ENCODE results near the gene GALNT12.

Gene GALNT12

GRCh38 chr9:98781588-98782383 is 25.7 kb upstream of the GALNT12 start:
- DNase-seq (ENCODE audit: low spot score), result no peak

DNA sequence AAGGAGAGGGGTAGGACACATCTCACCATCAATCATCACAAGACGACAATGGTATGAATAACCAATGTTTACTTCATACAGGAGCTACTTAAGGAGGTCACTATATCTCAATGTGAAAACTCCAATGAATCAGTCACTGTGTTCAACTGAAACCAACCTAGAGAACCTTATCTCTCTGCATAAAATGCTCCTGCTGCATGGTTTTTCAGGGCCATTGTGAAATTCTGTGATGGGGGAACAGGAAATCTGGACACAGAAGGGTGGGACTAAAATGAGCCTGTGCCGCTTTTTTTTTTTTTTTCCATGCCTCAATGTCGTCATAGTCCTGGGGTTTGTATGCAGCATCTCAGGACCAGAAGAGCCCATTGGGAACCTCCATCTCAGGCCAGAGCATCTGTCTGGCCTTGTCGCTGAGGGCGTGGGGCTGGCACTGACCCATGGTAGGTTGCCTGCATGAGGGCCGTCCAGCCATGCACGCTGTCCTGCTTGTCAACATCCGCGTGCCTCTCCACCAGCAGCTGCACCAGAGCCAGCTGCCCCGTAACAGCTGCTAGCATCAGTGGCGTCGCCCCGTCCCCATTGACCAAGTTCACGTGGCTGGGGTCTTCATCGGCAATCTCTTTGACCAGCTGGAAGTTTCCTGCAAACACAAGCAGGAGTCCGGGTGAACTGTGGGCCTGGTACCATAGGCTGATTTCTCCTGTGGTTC is 23.8 kb upstream of the GALNT12 start:
- DNase-seq (ENCODE audit: low spot score), result no peak

DNA sequence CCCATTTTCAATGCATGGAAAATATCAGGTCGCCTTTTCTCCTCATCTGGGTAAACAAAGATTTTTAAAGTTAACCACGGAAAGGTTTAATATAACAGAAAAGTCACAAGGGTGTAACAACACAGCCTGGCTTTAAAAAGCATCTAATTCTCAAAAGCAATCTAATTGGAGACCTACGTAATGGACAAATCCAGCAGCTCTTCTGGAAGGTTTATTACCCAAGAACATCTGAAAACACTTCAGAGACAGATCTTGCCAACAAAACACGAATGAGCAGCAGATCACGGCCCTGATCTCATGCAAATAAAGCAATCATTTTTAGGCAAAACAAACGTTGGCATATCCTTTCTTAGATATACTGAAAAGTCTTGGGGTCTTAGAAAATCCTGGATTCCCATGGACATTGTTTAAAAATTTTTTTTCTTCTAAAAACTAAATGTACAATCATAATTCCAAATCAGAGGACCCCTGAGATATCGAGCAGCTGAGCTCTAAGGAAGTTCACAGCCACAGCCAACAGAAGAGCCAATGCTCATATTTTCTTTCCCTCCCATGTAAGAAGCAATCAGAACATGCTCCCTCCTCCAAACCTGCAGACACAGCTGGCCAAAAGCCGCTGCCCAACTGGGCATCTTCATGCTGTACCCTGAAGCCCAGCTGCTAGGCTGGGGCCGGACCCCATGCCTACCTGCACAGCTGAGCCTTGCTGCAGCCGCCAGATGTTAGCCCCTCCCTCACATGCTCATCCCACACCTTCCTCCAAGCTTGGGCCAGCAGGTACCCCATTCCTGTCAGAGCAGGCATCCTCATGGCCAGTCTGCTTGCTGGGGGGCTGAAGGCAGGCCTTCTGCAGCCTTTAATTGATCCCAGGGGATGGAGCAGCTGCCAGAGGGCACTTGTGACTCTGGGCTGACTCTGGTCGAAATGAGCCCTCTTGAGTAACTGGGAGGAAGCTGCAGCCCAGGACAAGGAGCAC is 22.4 kb upstream of the GALNT12 start:
- no peak for DNase-seq (ENCODE audit: low spot score)

DNA sequence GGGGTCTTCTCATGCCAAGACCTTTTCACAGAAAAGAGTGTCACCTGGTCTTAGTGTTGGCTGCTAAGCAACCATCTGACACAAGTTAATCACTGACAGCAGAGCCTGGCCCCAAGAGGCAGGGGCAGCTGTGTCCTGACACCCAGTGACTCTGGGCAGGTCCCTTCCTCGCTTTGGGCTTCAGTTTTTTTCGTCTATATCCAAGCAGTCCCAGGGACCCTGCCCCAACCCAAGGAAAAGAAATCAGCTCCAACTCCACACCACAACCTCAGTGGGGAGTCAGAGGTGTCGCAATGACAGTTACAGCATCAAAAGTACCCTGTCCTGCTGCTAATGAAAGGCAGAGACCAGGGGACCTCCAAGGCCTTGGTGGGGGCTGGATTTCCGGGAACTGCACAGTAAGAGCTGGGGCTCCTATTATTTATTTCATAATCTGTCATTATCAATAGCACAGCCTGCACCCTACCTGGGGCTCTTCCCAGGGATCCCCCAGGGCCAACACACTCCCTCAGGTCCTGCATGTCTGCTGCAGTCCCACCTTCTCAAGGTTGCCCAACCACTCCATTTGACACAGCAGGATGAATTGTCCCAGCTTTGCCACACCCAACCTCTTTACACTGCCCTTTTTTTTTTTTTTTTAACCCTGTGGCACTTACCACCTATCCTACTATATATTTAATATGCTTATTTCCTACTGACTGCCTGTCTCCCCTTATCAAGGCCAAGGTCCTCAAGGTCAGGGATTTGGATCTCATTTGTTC is 20.5 kb upstream of the GALNT12 start:
- no peak for DNase-seq (ENCODE audit: low spot score)

- DNase-seq (ENCODE audit: low spot score), result no peak
These were observed 19.6 kb upstream of the GALNT12 start for GRCh38 chr9:98787766-98788335.

GRCh38 chr9:98789483-98790133 is 17.9 kb upstream of the GALNT12 start:
- no peak for DNase-seq (ENCODE audit: low spot score)

DNA sequence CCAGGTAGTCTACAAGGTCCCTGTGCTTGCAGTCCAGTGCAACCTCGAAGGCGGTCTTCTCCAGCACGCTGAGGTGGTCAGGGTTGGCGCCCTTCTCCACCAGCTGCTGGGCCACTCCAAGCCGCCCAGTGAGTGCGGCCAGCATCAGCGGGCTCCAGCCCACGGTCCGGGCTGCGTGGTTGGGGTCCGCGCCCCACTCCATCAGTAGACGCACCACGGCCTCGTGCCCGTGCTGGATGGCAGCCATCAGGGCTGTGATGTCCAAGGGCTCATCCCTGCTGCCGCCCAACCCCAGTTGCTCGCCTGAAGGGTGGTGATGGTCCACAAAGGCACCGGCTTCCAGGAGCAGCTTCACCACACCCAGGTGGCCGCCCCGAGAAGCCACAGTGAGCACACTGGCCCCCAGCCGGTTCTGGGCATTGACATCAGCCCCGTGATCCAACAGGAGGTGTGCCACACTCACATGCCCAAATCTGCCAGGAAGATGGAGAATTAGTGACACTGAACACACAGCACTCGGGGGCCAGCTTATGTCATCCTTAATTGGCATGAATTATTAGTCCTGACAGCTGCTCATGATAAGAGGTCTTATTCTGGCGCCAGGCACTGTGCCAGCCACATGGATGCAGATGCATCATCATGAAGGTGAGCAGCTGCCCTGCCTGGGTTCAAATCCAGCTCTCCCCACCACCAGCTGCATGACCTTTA is 17.2 kb upstream of the GALNT12 start:
- DNase-seq (ENCODE audit: low spot score), result no peak

- DNase-seq (ENCODE audit: low spot score), result peak; percentile 61
These were observed 16.4 kb upstream of the GALNT12 start for GRCh38 chr9:98790842-98791607.

DNA sequence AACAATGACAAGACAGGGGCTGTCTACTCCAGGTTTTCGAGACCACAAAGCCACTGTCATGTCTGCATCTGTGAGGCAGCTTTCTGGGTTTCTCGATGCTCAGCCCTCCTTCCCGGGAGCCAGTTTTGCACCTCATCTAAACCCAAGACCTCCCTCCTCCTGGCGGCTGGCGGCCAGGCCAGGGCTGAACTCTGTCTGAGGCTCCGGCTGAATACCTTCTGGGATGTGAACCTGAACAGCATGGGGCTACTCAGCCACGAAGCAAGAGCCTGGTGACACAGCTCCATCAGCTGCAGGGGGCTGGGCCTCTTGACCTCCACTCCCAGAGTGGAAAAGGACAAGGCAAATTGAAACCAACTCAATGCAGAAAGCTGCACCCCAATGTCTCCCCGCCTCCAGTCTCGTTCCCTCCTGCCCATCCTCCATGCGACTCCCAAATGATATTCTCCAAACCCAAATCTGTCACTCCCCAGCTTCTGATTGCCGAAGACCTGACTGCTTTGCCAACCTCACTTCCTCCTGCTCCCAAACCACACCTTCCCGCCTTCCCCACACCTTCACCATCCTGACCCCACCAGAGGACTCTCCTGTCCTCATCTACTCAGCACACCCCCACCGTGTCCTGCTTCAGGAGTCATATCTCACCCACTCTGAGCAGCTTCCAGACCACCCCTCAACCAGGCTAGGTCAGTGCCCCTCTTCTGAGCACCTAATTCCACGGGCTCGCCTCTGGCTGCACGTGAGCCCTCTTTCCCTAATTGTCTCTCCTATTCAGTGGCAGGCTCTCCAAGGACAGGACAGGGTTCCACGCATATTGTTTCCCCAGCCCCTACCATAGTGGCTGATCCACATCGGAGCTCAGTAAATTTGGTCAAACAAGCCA is 15.6 kb upstream of the GALNT12 start:
- no peak for DNase-seq (ENCODE audit: low spot score)

DNA sequence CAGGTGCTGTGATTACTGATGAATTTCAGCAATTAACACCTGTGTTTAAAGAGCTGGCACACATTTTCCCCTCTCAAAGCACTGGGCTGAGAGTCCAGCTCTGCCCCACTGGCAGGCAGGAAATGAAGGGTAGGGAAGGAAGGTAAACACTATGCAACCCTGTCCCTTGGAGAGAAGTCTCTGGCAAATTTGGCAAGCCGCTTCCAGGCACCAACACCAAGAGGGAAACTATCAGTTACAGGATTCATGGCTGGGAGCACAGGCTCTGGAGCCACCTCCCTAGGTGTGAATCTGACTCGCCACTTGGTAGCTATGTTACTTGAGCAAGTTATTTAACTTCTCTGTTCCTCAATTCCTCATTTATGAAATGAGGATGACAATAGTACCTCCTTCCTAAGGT is 14.4 kb upstream of the GALNT12 start:
- no peak for DNase-seq (ENCODE audit: low spot score)

DNA sequence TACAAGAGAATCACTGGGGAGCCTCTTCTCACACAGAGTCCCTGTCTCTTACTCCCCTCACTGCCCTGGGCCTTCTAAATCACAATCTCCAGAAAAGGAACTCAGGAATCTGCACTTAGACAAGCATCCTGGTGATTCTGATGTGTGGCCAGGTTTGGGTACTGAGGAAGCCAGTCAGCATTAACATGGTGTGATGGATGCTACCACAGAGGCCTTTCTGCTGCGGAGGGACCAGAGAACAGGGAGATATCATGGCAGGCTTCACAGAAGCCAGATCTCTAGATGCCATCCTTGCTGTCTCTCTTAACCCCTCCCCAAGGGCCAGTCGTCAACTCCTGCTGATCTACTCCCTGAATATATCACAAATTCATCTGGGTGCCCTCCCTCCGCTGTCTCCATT is 12.7 kb upstream of the GALNT12 start:
- no peak for DNase-seq (ENCODE audit: low spot score)

DNA sequence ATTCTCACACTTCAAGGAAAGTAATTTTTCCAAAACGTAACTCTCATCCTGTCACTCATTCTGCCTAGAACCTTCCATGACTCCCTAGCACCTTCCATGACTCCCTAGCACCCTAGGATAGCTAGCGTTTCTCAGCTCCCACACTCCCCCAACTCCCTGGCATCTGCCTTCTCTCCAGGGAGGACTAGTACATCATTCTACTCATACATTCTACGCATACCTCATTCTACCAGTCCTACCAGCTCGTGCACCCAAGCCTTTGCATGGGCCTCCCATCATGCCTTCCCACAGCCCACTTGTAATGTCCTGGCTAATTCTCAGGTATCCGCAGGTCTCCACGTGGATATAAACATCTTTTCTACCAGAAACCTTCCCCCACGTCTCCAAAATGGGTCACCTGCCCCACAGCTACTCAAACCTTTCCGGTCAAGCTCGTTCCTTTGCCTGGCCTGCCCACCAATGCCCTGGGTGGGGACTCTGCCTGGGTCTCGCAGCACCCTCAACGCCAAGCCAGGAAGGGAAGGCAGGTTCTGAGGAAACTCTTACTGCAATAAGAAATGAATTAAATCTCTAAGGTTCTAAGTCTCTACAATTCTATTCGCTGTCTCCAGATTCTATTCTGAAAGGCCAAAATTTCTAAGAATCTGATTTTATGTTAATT is 12.0 kb upstream of the GALNT12 start:
- no peak for DNase-seq (ENCODE audit: low spot score)

DNA sequence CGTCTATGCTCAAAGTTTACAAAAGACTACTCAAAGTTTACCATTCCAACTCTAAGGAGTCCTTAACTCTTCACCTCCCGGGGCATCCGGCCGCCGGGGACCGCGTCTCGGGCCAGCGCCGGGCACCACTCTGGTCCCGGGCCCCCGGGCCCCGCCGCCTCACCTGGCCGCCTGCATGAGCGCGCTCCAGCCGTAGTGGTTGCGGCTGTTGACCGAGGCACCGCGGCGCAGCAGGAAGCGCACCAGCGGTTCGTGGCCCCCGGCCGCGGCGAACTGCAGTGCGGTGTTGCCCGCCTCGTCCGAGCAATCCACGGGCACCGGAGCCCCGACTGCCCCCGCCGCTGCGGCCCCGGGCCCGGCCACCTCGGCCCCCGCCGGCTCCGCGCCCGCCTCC is 11.5 kb upstream of the GALNT12 start:
- DNase-seq (ENCODE audit: low spot score), result peak; percentile 43

GRCh38 chr9:98796364-98797101 is 10.9 kb upstream of the GALNT12 start, which contains the start of gene ANKS6:
Gene ANKS6, minus strand, starts transcription at chr9:98796555. Its CDS starts 64 bp downstream, at chr9:98796491.
- peak; percentile 80 for DNase-seq (ENCODE audit: low spot score)

DNA sequence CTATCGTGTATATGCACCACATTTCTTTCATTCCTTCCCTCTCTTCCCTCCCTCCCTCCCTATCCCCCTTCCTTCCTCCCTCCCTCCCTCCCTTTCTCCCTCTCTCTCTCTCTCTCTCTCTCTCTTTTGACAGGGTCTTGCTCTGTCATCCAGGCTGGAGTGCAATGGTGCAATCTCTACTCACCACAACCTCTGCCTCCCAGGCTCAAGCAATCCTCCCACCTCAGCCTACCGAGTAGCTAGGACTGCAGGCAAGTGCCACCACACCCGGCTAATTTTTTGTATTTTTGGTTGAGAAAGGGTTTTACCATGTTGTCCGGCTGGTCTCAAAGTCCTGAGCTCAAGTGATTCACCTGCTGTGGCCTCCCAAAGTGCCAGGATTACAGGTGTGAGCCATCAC is 10.0 kb upstream of the GALNT12 start:
- DNase-seq (ENCODE audit: low spot score), result no peak

DNA sequence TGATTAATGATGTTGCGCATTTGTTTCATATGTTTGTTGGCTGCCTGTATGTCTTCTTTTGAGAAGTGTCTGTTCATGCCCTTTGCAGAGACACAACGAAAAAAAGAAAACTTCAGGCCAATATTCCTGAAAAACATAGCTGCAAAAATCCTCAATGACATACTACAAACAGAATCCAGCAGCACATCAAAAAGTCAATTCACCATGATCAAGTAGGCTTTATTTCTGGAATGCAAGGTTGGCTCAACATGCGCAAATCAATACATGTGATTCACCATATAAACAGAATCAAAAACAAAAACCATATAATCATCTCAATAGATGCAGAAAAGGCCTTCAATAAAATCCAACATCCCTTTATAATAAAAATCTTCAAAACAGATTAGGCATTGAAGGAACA is 9.2 kb upstream of the GALNT12 start:
- DNase-seq (ENCODE audit: low spot score), result no peak

DNA sequence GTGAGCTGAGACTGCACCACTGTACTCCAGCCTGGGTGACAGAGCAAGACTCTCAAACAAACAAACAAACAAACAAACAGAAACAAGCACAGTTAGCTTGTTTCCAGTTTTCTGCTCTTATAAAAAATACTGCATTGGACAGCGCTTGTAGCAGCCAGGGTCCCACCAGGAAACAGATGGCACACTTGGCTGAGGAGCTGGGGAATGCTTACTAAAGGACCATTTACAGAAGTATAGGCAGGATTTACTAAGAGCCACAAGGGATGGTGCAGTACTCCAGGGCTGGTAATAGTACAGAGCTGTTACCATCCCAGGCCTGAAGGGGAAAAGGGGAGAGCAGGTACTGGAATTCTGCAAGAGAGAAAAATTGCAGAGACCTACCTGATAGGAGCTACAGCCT is 5.9 kb upstream of the GALNT12 start:
- no peak for DNase-seq (ENCODE audit: low spot score)

Data from NAMALWA (cell line).